ENCODE measurements around the gene GRAPL.
"Not testable (repeated sequence)": the region's sequence is repeated elsewhere in the genome, so short reads cannot be mapped to it uniquely, and the experiment has no call there.

GRCh38 chr17:19158478-19158877 lies 31.1 kb downstream of the GRAPL start:
- not testable (repeated sequence) for TF ChIP-seq AHR (CRISPR knock-in tag; IDR thresholded peaks at IDR 0.05); CTCF (CRISPR knock-in tag; IDR thresholded peaks at IDR 0.05); POLR2A (IDR thresholded peaks at IDR 0.05; ENCODE audit: insufficient read depth in 1 of 2, low read depth in 2 of 2, low read length in 2 of 2); ZFP90 (CRISPR knock-in tag; IDR thresholded peaks at IDR 0.05; ENCODE audit: borderline replicate concordance); EZH2 (conservative IDR thresholded peaks at IDR 0.05; ENCODE audit: low read depth, low read length); SP1 (IDR thresholded peaks at IDR 0.05); SP1 (CRISPR knock-in tag; IDR thresholded peaks at IDR 0.05); EP300 (IDR thresholded peaks at IDR 0.05; ENCODE audit: low read depth in 2 of 2, low read length in 2 of 2); EP300 (CRISPR knock-in tag; IDR thresholded peaks at IDR 0.05; ENCODE audit: borderline replicate concordance); MTF1 (CRISPR knock-in tag; IDR thresholded peaks at IDR 0.05)

Measured in HepG2 (cell line).